Astrocyte (in vitro differentiated cells and primary cell): Measurements from ENCODE around the gene CCDC69. TPM values are rescaled to one million over a fixed set of nuclear protein-coding genes. Genes with fewer than 3 reads are reported as not detected.

Source experiments
- DNase-seq: peaks from one replicate; pipeline ENCODE4 v3.0.0-alpha.2; 2010; ENCODE audit warnings: low read depth
- FAIRE-seq: peaks from 2 replicates; lab custom pipeline; 2011; peaks lifted over from hg19 to GRCh38; lab: Jason Lieb, UNC
- H2AFZ ChIP-seq: 2 replicates; pipeline ENCODE4 v1.6.0; 2012; ENCODE audit warnings: low read depth, low read length, inconsistent platforms
- H3K27ac ChIP-seq: 2 replicates; pipeline ENCODE4 v1.5.1; 2011; ENCODE audit warnings: low read depth, low read length, inconsistent platforms
- H3K27me3 ChIP-seq: 2 replicates; pipeline ENCODE4 v1.6.0; 2011; ENCODE audit warnings: low read length, inconsistent platforms; ENCODE audit not compliant: insufficient read depth
- H3K36me3 ChIP-seq: 2 replicates; pipeline ENCODE4 v1.5.1; 2011; ENCODE audit warnings: low read length, inconsistent platforms; ENCODE audit not compliant: insufficient read depth
- H3K4me1 ChIP-seq: 2 replicates; pipeline ENCODE4 v1.5.1; 2011; ENCODE audit warnings: low read length, inconsistent platforms; ENCODE audit not compliant: insufficient read depth
- H3K4me2 ChIP-seq: 2 replicates; pipeline ENCODE4 v1.6.0; 2012; ENCODE audit warnings: low read length, inconsistent platforms
- H3K4me3 ChIP-seq: 2 replicates; pipeline ENCODE4 v1.5.1; 2011; ENCODE audit warnings: low read depth, mild to moderate bottlenecking, low read length, inconsistent platforms; ENCODE audit not compliant: insufficient read depth
- H3K79me2 ChIP-seq: 2 replicates; pipeline ENCODE4 v1.6.0; 2012; ENCODE audit warnings: mild to moderate bottlenecking, low read length, inconsistent platforms; ENCODE audit not compliant: insufficient read depth
- H3K9ac ChIP-seq: 2 replicates; pipeline ENCODE4 v1.6.0; 2012; ENCODE audit warnings: mild to moderate bottlenecking, low read length, inconsistent platforms
- H3K9me3 ChIP-seq: 2 replicates; pipeline ENCODE4 v1.5.1; 2012; ENCODE audit warnings: low read depth, mild to moderate bottlenecking, low read length, inconsistent platforms; ENCODE audit not compliant: insufficient read depth
- H4K20me1 ChIP-seq: 2 replicates; pipeline ENCODE4 v1.6.0; 2012; ENCODE audit warnings: low read length, inconsistent platforms; ENCODE audit not compliant: insufficient read depth
- H3K27ac Mint-ChIP-seq: one replicate; pipeline ENCODE4 v1.8.0; 2021; ENCODE audit warnings: mild to moderate bottlenecking, mixed read lengths; ENCODE audit not compliant: unreplicated experiment
- H3K27me3 Mint-ChIP-seq: one replicate; pipeline ENCODE4 v1.8.0; 2021; ENCODE audit warnings: low read depth, mixed read lengths; ENCODE audit not compliant: unreplicated experiment
- H3K36me3 Mint-ChIP-seq: one replicate; pipeline ENCODE4 v1.8.0; 2021; ENCODE audit warnings: low read depth, mixed read lengths; ENCODE audit not compliant: unreplicated experiment
- H3K4me1 Mint-ChIP-seq: one replicate; pipeline ENCODE4 v1.8.0; 2021; ENCODE audit warnings: low read depth, mixed read lengths; ENCODE audit not compliant: unreplicated experiment
- H3K4me3 Mint-ChIP-seq: one replicate; pipeline ENCODE4 v1.8.0; 2021; ENCODE audit warnings: mild to moderate bottlenecking, moderate library complexity, mixed read lengths; ENCODE audit not compliant: unreplicated experiment
- H3K9me3 Mint-ChIP-seq: one replicate; pipeline ENCODE4 v1.8.0; 2021; ENCODE audit warnings: mild to moderate bottlenecking, mixed read lengths; ENCODE audit not compliant: unreplicated experiment
- EZH2 ChIP-seq: IDR thresholded peaks from 2 replicates; pipeline ENCODE4 v1.6.1; 2012; ENCODE audit warnings: mild to moderate bottlenecking, low read length, inconsistent platforms; ENCODE audit not compliant: insufficient read depth
- total RNA-seq: library from RNA; stranded (reverse); gene quantifications from 2 replicates; pipeline ENCODE4 v1.2.1, GENCODE V29; 2021
- TF ChIP-seq, protein P1 (sequence below): IDR thresholded peaks from 2 replicates; pipeline ENCODE4 v1.5.1; 2011; ENCODE audit warnings: low read depth, mild to moderate bottlenecking, inconsistent platforms, low read length, moderate library complexity; ENCODE audit not compliant: insufficient read depth

Gene CCDC69
- total RNA-seq, 1 donor from 2014 or later: 4.1 TPM

DNA sequence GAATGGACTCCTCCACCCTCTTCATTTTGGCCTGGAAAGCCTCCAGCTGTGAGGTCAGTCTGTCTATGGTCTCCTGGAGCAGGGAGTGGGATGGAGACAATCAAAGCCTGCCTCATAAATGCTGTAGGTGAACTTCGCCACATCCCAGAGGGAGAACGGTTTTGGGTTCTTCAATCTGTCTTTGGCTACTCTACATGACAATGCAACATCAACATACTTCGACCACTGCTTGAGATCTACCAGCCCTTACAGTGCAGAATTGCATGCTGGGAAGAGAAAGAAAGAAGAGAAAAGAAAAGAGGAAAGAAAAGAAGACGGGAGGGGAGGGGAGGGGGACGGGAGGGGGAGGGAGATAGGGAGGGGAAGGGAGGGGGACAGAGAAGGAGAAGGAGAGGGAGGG is 37.8 kb downstream of the CCDC69 start:
- TF ChIP-seq, protein P1, sequence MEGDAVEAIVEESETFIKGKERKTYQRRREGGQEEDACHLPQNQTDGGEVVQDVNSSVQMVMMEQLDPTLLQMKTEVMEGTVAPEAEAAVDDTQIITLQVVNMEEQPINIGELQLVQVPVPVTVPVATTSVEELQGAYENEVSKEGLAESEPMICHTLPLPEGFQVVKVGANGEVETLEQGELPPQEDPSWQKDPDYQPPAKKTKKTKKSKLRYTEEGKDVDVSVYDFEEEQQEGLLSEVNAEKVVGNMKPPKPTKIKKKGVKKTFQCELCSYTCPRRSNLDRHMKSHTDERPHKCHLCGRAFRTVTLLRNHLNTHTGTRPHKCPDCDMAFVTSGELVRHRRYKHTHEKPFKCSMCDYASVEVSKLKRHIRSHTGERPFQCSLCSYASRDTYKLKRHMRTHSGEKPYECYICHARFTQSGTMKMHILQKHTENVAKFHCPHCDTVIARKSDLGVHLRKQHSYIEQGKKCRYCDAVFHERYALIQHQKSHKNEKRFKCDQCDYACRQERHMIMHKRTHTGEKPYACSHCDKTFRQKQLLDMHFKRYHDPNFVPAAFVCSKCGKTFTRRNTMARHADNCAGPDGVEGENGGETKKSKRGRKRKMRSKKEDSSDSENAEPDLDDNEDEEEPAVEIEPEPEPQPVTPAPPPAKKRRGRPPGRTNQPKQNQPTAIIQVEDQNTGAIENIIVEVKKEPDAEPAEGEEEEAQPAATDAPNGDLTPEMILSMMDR: no peak
- no peak for TF ChIP-seq EZH2
- Histone ChIP-seq H3K36me3 (no peaks in the 10 kb centered on the region), H3K27ac (no peak overlapping the region), H3K27me3 (no peaks in the 10 kb centered on the region), H3K4me1 (no peaks in the 10 kb centered on the region), H3K4me2 (no peak overlapping the region), H4K20me1 (no peaks in the 10 kb centered on the region), H3K9ac (no peak overlapping the region), H3K79me2 (no peaks in the 10 kb centered on the region), H3K9me3 (no peaks in the 10 kb centered on the region), H2AFZ (no peak overlapping the region), H3K4me3 (no peak overlapping the region)
- peaks cover 14% of the 10 kb centered on the region for H3K27me3 Mint-ChIP-seq
- FAIRE-seq (no peak), DNase-seq (no peak)
- peaks cover 4% of the 10 kb centered on the region for H3K36me3 Mint-ChIP-seq
- peaks cover 10% of the 10 kb centered on the region for H3K9me3 Mint-ChIP-seq
- H3K4me1 Mint-ChIP-seq: peaks cover 7% of the 10 kb centered on the region
- H3K4me3 Mint-ChIP-seq: no peak overlapping the region
- no peak overlapping the region for H3K27ac Mint-ChIP-seq

DNA sequence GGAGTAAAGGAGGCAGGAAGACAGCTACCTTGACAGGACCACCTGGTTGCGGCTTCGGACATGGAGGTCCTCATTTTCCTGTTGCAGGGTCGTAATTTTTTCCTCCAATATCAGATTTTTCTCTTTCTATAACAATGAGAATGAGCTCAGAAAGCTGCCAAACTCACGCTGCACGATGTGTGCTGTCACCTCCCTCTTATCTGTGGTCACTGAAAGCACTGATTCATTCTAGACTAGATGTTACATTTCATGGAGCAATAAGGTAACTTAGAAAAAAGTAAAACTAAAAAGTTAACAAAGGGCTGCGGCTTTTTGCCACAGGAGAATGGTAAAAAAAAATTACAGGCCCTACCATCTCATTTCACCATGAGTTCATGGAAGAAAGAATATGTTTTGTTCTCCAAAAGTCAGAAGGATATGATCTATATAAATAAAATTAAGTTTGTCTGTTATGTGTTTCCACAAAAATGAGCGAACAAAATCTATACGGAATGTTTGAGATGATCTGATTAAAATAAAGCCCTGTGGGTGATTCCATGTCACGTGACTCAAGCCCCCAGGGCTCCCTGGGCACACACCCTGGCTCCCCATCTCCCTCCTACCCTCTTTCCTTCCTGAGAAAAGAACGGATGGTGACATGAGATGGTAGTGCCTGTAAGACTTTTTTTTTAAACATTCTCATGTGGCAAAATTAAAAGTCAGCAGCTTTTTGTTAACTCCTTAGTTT is 39.4 kb downstream of the CCDC69 start:
- TF ChIP-seq EZH2: no peak
- TF ChIP-seq, protein P1: no peak
- no peaks in the 10 kb centered on the region for H3K4me1 ChIP-seq

More for the DNA sequence above, 39.4 kb downstream of the CCDC69 start:
- Histone ChIP-seq H3K4me3 (no peak overlapping the region), H3K9ac (no peak overlapping the region), H3K36me3 (no peaks in the 10 kb centered on the region), H3K4me2 (no peak overlapping the region), H3K9me3 (no peaks in the 10 kb centered on the region), H3K27ac (no peak overlapping the region), H2AFZ (no peak overlapping the region), H3K27me3 (peaks cover 3% of the 10 kb centered on the region), H3K79me2 (no peaks in the 10 kb centered on the region), H4K20me1 (no peaks in the 10 kb centered on the region)
- Mint-ChIP-seq H3K36me3 (peaks cover 4% of the 10 kb centered on the region), H3K4me3 (no peak overlapping the region), H3K27ac (no peak overlapping the region), H3K4me1 (peaks cover 7% of the 10 kb centered on the region), H3K27me3 (peaks cover 14% of the 10 kb centered on the region), H3K9me3 (peaks cover 8% of the 10 kb centered on the region)
- FAIRE-seq: no peak
- no peak for DNase-seq
